Stimulated activated CD8-positive, alpha-beta memory T cell treated with anti-CD3 and anti-CD28 coated beads, Interleukin-7, amount 100 ng/mL, for 4 hours (primary cell): ENCODE data around the gene HACD1.

Experiments used
- DNase-seq, 2 donors: peaks; one replicate each; pipeline ENCODE4 v3.0.0-alpha.2; 2020; ENCODE audit warnings: low read depth in 2 of 2

The HACD1 gene, protein sequence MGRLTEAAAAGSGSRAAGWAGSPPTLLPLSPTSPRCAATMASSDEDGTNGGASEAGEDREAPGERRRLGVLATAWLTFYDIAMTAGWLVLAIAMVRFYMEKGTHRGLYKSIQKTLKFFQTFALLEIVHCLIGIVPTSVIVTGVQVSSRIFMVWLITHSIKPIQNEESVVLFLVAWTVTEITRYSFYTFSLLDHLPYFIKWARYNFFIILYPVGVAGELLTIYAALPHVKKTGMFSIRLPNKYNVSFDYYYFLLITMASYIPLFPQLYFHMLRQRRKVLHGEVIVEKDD

DNA sequence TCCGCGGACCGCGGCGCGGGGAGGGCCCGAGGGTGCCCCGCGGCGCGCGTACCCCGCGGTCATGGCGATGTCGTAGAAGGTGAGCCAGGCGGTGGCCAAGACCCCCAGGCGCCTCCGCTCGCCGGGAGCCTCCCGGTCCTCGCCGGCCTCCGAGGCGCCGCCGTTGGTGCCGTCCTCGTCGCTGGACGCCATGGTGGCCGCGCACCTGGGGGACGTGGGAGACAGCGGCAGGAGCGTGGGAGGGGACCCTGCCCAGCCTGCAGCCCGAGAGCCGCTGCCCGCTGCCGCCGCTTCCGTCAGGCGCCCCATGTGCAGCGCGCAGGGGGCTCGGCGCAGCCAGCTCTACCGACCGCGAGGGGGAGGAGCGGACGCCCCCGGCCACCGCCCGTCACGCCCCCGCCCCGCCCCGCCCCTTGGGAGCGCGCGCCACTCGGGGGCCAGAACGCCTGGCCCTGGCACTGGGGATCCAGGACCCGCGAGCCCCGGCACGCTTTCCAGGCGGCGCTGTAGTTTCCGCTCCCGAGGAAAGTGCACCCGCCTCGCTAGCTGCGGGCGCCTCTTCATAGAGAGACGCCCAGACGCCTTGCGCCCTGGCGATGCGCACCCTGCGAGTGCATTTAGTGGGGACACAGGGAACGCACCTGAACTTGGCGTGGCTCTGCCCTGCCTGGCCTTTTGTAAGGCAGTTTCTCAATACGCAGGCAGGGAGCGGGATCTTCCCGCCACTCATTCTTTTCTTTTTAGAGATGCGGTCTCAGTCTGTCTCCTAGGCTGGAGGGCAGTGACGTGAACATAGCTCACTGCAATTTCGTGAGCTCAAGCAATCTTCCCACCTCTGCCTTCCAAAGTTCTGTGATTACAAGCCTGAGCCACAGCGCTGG lies at the start of gene HACD1:
TSS of gene HACD1 (minus strand) at position 344 of the 881 bp plus-strand sequence. CDS start at position 309, 35 bp downstream.
- peak; percentile 6 to 58 for DNase-seq

DNA sequence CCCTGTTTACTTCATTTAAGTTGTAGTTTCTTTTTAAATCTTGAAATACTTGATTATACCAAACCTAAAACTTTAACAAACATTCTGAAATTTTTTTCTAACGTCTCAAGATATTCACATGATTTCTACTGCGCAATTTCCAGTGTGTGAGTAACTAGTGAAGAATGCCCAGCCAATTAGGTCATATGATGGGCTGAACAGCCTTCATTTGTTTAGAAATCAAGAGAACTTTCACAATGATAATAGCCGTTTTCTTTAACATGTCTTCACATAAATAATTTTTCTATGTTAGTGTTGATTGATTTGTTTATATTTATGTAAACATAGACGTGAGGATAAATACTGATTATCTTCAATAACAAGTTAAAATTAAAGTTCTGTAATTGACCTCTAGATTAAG lies 48.6 kb upstream of the HACD1 start:
- no peak for DNase-seq

DNA sequence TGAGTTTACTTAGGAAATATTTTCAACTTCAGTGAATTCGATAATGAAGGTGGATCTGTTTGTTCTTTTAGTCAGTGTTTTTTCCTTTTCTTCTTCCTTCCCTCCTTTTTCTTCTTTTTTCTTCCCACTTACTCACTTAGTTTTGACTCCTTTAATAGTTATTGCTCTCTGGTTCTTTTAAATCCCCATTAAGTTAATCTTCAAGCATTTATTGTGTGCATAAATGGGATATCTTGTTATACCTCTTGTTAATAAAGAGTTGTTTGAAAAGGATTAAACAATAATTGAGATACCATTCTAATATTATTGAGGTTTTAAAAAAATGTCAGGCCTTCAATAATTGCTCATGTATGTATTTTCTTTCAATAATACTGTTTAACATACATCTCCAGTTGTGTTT lies 46.3 kb upstream of the HACD1 start:
- no peak for DNase-seq

DNA sequence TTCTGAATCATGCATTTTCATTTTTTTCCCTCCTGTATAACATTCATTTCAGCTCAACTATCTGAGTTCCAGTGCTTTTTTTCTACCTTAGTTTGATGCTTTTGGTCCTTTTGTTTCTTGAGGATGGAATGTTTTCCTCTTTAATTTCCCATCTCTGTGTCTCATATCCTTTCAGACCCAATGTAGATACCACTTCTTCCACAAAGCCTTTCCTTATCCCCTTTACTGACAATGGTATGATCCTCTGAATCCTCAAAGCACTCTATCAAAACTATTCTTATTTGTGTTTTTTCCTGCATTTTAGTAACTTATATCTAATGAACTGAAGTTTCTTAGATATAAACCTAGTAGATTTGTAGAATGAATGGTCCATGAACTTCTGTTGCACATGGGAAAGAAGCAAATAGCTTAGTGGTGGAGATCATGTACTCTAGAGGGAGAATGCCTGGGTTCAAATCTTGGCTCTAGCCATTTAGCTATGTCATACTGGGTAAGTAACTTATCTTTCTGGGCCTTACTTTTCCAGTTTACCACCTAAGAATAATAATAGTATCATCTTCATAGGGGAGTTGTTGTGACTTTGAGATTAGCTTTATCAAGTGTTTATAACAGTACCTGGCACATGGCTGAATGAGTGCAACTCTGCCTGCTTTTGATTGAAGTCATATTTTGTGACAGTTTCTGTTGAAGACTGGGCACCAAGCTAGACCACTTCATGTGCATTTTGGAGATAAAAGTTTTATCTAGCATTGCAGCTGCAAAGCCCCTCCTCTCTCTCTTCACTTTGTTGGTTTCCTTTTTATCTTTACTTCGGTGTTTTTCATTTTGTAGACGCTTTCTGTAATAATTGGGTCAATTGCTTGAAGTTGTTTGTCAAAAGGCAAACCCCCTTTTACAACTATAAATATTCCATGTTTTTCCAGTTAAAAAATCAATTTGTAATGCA lies 45.3 kb upstream of the HACD1 start:
- DNase-seq, result no peak

DNA sequence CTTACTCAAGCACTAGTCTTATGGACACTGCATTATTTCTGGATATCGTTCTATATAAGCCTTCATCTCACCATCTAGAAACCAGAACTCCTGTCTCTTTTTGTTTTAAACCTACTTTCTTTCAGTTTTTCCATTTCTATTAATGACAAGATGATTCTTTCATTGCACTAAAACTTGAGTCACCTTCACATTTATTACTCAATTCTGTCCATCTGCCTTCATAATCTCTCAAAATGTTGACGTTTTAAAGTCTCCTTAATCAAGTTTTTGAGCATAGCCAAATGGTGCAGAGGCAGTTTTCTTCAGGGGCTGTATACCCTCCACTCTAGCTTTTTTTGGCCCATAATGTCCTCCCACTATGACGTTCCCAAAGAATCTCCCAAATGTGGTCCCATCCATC lies 44.3 kb upstream of the HACD1 start:
- DNase-seq, result no peak

DNA sequence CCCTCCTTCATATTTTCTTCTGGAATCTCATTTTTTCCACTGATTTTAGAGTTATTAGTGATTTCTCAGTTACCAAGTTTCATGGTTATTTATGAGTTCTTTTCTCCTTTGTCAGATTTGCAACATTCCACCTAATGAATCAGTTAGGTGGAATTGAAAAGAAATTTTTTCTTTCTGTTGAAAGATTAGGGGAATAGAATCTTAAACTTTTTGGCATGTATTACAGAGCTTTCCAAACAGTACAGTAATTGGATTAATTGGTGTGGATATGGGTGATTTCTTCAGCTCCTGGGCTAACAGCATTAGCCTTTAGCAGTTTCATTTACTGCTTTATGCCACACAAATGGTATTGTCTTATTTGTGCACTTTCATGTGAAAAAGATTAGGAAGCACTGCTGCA lies 43.7 kb upstream of the HACD1 start:
- no peak for DNase-seq

DNA sequence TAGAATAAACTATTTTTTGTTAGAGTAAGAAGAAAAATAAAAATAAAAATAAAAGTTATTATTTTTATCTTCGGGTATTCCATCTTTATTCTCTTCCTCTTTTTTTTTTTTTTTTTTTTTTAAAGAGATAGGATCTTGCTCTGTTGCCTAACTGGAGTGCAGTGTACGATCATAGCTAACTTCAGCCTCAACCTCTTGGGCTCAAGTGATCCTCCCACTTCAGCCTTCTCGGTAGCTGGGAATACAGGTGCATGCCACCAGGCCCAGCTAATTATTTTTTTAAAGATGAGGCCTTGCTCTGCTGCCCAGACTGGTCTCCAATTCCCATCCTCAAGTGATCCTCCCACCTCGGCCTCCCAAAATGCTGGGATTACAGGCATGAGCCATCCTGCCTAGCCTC lies 42.2 kb upstream of the HACD1 start:
- DNase-seq, result no peak

DNA sequence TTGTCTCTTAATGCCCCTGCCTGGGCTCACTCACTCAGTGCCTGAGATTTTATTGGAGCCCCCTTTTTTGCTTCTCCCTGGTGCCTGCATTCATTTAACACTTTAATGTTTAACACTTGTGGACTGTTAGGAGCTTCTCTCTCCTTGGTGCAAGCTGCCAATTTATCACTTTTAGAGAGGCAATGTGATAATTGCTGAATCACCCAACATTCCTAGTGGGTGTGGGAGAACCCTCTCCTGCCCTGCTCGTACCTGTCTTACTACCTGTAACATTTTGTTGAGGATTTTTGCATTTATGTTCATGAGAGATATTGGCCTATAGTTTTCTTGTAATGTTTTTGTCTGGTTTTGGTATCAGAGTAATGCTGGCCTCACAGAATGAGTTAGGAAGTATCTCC lies 39.9 kb upstream of the HACD1 start:
- DNase-seq, result no peak

DNA sequence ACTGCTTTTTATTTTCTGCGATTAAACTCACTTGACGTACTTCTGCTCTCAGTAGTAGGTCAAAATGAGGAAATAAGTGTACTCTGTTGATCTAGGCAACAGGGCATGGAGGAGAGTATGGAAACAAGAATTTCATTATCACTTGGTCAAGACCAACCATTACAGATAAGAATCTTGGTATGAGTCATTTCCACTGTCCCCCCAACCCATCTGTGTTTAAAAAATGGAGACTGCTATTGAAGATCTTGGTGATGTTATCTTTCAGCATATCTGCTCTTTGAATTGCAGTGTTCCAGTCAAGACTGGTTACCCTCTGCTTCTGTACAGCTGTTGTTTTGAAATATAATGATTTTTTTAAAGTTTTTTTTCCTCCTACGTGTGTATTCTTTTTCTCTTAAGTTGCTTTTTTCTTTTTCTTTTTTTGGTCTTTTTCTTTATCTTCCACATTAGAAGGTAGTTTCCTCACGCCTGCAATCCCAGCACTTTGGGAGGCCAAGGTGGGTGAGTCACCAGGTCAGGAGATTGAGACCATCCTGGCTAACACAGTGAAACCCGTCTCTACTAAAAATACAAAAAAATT lies 38.5 kb upstream of the HACD1 start:
- DNase-seq, result no peak

DNA sequence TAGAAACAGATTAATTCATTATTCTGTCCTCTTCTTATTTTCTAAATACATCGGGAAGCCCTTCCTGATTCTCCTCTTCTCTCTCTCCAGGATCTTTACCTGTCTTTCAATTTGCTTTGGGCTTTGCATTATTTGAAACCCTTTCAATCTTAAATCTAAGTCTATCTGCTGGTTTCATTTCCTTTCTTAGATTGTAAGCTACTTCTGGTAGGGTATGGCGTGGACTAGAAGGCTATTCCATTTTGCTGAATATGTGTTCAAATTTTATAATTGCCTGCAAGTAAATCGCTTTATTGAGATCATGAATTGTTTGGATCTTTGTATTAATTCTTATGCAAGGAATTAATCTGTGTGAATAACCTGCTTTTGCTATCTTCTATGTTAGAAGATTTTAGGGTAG lies 37.8 kb upstream of the HACD1 start:
- no peak for DNase-seq

DNA sequence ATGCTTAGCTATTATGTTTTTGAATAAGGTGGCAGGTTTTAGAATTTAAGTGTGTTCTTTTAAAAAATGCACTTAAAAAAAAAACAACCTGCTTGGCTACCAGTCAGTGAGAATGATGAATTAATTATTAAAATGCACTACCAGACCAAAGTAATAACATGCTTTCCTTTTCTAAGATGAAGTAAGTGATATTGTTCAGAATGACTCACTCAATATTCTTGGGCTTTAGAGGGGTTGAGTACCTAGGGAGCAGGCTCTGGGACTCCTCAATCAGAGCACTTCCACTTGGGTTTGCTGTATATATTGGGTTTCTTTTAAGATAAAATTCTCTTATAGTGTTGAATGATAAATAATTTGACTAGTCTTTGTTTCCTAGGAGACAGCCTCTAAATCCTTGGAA lies 35.4 kb upstream of the HACD1 start:
- DNase-seq, result no peak

DNA sequence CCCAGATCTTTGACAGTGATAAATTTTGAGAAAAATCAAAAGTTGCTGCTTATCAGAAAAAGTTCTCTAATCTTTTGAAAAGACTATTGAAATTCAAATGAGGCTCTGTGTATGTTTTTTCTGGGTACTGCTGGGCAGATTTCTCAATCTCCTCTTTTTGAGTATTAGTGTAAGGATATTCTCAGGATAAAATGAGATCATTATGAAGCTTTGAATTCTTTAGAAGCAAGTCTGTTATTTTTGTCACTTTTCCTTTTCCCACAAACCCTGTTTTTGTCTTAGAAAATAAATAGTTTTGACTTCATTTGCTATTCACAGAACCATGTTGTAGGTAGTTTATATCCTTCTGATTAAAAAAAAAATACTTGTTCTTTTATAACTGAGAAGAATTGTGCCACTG lies 34.7 kb upstream of the HACD1 start:
- no peak for DNase-seq

DNA sequence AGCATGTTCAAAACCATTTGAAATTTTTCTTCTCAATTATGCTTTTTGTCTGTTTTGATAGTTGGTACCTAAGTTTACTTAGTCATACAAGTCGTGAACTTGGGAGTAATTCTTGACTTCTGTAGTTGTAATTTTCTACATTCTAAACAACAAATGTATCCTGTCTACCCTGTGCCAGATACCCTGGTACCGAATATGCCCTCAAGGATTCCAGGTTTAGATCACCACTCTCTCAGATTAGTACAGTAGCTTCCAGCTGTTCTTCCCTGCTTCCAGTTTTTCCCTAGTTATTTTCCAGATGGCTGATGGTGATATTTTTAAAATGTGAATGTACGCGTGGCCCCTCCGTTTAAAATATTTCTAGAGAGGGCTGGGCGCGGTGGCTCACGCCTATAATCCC lies 33.2 kb upstream of the HACD1 start:
- no peak for DNase-seq

DNA sequence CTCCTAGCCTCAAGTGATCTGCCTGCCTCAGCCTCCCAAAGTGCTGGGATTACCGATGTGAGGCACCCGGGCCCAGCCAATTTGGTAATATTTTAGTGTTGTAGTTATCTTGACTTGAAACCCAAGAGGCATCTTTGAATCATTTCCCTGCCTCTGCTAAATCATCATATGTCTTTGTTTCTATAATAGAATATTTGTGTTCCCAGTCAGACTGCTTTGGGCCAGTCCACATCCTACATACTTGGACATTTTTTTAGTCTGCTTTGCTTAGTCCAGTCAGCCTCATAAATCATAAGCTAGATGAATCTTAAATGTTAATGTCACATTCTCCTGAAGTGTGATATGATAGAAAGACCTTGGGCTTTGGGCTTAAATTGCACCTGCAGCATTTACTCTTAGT lies 32.7 kb upstream of the HACD1 start:
- DNase-seq, result no peak

DNA sequence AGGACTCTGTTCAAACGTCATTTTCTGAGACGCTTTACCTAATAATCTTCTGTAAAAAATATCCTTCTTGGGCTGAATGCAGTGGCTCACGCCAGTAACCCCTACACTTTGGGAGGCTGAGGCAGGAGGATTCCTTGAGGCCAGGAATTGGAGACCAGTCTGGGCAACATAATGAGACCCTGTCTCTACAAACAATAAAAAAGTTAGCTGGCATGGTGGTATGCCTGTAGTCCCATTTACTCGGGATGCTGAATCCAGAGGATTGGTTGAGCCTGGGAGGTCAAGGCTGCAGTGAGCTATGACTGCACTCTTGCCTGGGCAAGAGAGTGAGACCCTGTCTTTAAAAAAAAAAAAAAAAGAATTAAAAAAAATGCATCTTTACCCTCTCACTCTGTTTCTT lies 31.9 kb upstream of the HACD1 start:
- no peak for DNase-seq

DNA sequence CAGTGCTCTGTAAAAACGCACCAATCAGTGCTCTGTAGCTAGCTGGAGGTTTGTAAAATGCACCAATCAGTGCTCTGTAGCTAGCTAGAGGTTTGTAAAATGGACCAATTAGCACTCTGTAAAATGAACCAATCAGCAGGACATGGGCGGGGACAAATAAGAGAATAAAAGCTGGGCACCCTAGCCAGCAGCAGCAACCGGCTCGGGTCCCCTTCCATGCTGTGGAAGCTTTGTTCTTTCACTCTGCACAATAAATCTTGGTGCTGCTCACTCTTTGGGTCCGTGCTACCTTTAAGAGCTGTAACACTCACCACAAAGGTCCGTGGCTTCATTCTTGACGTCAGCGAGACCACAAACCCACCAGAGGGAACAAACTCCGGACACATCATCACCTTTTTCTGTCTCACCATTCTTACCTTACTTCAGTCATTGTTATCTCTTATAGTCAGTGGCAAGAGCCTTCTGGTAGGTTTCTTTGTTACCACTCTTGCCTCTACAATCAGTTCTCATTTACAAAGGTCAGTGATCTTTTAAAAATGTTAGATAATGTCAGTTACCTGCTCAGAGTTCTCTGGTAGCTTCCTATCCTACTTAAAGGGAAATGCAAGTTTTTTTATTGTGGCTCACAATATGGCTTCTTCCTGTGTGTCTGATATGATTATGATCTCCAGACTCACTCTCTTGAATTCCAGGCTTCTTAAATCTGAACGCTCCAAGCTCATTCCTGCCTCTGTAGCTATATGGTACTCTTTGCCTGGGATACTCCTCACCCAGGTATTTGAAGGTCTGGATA lies 31.3 kb upstream of the HACD1 start:
- peak; percentile 34 for DNase-seq

DNA sequence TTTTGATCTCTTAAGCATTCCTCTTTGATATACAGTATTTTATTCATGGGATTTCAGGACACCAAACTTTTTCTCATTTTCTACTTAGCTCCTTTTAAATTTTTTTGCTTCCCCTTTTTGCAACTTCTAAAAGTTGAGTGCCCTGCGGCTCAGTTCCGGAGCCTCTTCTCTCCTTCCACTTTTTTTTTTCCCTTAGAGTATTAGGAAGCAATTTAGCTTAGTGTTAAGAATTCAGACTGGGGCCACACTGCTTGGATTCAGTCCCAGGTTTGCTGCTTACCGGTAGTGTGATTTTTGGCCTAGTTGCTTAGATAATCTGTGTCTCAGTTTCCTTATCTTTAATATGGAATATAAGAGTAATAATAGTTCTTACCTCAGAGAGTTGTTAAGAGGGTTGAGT lies 30.2 kb upstream of the HACD1 start:
- no peak for DNase-seq

DNA sequence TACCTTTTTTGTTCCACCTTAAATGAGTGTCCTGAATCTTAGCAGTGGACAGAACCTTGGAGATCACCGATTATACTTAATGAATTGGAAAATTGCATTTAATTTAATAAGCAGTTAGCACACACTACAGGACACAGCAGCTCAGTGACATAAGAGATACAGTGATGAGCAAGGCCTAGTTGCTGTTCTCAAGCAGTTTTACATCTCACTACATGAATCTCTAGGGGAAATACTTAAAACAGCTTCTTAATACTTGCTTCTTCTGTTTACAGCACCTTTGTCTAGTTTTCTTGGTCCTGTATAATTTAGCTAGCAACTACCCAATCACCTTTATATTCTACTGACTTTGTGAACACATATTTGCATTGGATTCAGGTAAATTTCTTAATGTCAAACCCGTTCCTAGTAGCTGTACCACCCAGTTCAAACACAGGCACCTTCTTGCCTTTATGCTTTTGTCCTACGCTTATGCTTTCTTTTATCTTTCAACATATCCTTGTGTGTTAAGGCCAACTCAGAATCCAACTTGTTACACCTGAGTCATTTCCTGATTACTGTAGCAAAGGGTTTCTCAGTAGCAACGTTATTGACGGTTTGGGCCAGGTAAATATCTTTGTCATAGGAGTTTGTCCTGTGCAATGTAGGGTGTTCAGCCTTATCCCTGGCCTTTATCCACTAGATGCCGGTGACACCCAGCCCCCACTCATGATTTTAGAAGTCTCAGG lies 28.6 kb upstream of the HACD1 start:
- no peak for DNase-seq

DNA sequence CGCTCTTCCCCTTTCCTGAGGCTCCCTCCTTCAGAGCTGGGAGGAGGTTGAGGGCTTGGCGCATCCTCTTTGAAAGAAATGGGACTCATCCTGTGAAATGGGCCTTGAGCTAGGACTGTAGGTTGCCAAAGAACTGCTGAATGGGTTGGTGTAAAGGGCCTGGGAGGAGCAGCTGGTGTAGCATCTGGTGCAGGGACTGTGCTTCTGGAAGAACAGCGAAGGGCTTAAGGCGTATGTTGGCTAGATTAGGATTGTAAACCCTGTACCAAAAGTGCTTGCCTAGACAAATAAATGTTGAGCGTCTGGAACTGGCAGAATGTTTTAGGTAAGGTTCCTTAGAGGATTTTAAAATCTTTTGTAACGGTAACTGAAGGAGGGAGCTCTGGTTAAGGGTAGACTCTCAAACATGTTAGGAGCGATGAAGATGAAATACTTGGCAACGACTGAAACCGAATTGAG lies 27.3 kb upstream of the HACD1 start:
- no peak for DNase-seq
